Liver (tissue), 9 donors: ENCODE results near the gene HNRNPM. TPM values are rescaled to one million over a fixed set of nuclear protein-coding genes. Genes with fewer than 3 reads are reported as not detected.

Experiments used
- DNase-seq: peaks from one replicate; pipeline ENCODE4 v3.0.0-alpha.2; 2017; ENCODE audit warnings: low spot score
- H3K27ac ChIP-seq, 2 donors: one replicate each; pipeline ENCODE4 v1.7.0; 2013; ENCODE audit warnings: inconsistent platforms in 2 of 2, low read length in 2 of 2, control low read depth in 1 of 2, low read depth in 1 of 2, mild to moderate bottlenecking in 1 of 2
- H3K27me3 ChIP-seq, 4 donors: one replicate each; pipeline versions ENCODE4 v1.6.1 to v1.7.0; 2013; ENCODE audit warnings: low read length in 3 of 4, inconsistent platforms in 1 of 4, mild to moderate bottlenecking in 1 of 4, moderate library complexity in 1 of 4; ENCODE audit not compliant: control insufficient read depth in 4 of 4, insufficient read depth in 4 of 4
- H3K36me3 ChIP-seq, 4 donors: one replicate each; pipeline versions ENCODE4 v1.6.1 to v1.7.0; 2013; ENCODE audit warnings: low read length in 3 of 4, mild to moderate bottlenecking in 3 of 4, low read depth in 1 of 4, moderate library complexity in 1 of 4; ENCODE audit not compliant: control insufficient read depth in 4 of 4, insufficient read depth in 3 of 4
- H3K4me1 ChIP-seq, 4 donors: one replicate each; pipeline versions ENCODE4 v1.6.1 to v1.7.0; 2013; ENCODE audit warnings: low read length in 3 of 4, mild to moderate bottlenecking in 3 of 4, moderate library complexity in 1 of 4; ENCODE audit not compliant: control insufficient read depth in 4 of 4, insufficient read depth in 4 of 4
- H3K4me3 ChIP-seq, 3 donors: one replicate each; pipeline versions ENCODE4 v1.6.1 to v1.7.0; 2013; ENCODE audit warnings: low read length in 3 of 3, control low read depth in 1 of 3, low read depth in 1 of 3, mild to moderate bottlenecking in 1 of 3
- H3K9ac ChIP-seq, 2 donors: one replicate each; pipeline ENCODE4 v1.7.0; 2013; ENCODE audit warnings: low read length in 2 of 2, mild to moderate bottlenecking in 2 of 2, moderate library complexity in 2 of 2, control low read depth in 1 of 2, low read depth in 1 of 2
- H3K9me3 ChIP-seq, 4 donors: one replicate each; pipeline versions ENCODE4 v1.6.1 to v1.7.0; 2013; ENCODE audit warnings: low read length in 3 of 4; ENCODE audit not compliant: control insufficient read depth in 4 of 4
- EGR1 ChIP-seq, 2 donors: IDR thresholded peaks; 2 replicates each; pipeline ENCODE4 v1.6.1; 2016 to 2018; ENCODE audit warnings: antibody characterized with exemption in 2 of 2, low read depth in 2 of 2
- FOXA2 ChIP-seq: IDR thresholded peaks from 2 replicates; pipeline ENCODE4 v1.6.1; 2016; ENCODE audit warnings: antibody characterized with exemption
- GABPA ChIP-seq, 2 donors: IDR thresholded peaks in 1 of 2; conservative IDR thresholded peaks in 1 of 2; 2 replicates each; pipeline ENCODE4 v1.6.1; 2016; ENCODE audit warnings: antibody characterized with exemption in 2 of 2, mild to moderate bottlenecking in 1 of 2, moderate library complexity in 1 of 2
- HNF4A ChIP-seq, 2 donors: conservative IDR thresholded peaks; 2 replicates each; pipeline ENCODE4 v1.6.1; 2016; ENCODE audit warnings: antibody characterized with exemption in 2 of 2, mild to moderate bottlenecking in 2 of 2
- HNF4G ChIP-seq: IDR thresholded peaks from 2 replicates; pipeline ENCODE4 v1.6.1; 2016; ENCODE audit warnings: antibody characterized with exemption
- JUND ChIP-seq, 2 donors: IDR thresholded peaks; 2 replicates each; pipeline ENCODE4 v1.6.1; 2016; ENCODE audit warnings: antibody characterized with exemption in 2 of 2
- NR2F2 ChIP-seq: IDR thresholded peaks from 2 replicates; pipeline ENCODE4 v1.6.1; 2016; ENCODE audit warnings: antibody characterized with exemption
- RAD21 ChIP-seq, 2 donors: IDR thresholded peaks; 2 replicates each; pipeline ENCODE4 v1.6.1; 2016; ENCODE audit warnings: antibody characterized with exemption in 2 of 2, mild to moderate bottlenecking in 2 of 2
- RXRA ChIP-seq, 2 donors: IDR thresholded peaks; 2 replicates each; pipeline ENCODE4 v1.6.1; 2017 to 2018; ENCODE audit warnings: antibody characterized with exemption in 2 of 2, mild to moderate bottlenecking in 1 of 2
- SP1 ChIP-seq: IDR thresholded peaks from 2 replicates; pipeline ENCODE4 v1.6.1; 2018; ENCODE audit warnings: antibody characterized with exemption, mild to moderate bottlenecking
- TAF1 ChIP-seq: conservative IDR thresholded peaks from 2 replicates; pipeline ENCODE4 v1.6.1; 2016; ENCODE audit warnings: antibody characterized with exemption, mild to moderate bottlenecking
- YY1 ChIP-seq: IDR thresholded peaks from 2 replicates; pipeline ENCODE4 v1.6.1; 2016; ENCODE audit warnings: antibody characterized with exemption, mild to moderate bottlenecking
- WGBS: extraction: QIAGEN DNeasy Blood & Tissue Kit; methylation state at CpG from one replicate; pipeline ENCODE4 v1.1.7; 2013; 5-methylcytosine and 5-hydroxymethylcytosine counted together
- polyA plus RNA-seq, 2 donors: library from polyadenylated mRNA; stranded (reverse) in 1 of 2; unstranded in 1 of 2; fragments of 200-250 nt in 1 of 2; fragments of >200 nt in 1 of 2; fragmentation: Nextera tagmentation in 1 of 2; extraction: Ambion mirVana in 1 of 2; gene quantifications; one replicate each; pipeline versions ENCODE4 v1.2.1 to v1.2.3, GENCODE V29; 2013 to 2015
- total RNA-seq, 2 donors: library from RNA; depleted of rRNA; stranded (reverse); fragments of >200 nt; gene quantifications; one replicate each; pipeline ENCODE4 v1.2.3, GENCODE V29; 2014
- TF ChIP-seq, protein P1 (sequence below): IDR thresholded peaks from 2 replicates; pipeline ENCODE4 v1.6.1; 2016; ENCODE audit warnings: antibody characterized with exemption
- TF ChIP-seq, protein P2 (sequence below): fragments of 150-350 bp; IDR thresholded peaks from 2 replicates; pipeline ENCODE4 v1.5.1; 2017; ENCODE audit warnings: improper control_type of control experiment, low read depth, low read length; ENCODE audit not compliant: missing input control
- TF ChIP-seq, protein P3 (sequence below): IDR thresholded peaks from 2 replicates; pipeline ENCODE4 v1.6.1; 2016; ENCODE audit warnings: antibody characterized with exemption, mild to moderate bottlenecking
- TF ChIP-seq, protein P4 (sequence below): IDR thresholded peaks from 2 replicates; pipeline ENCODE4 v1.6.1; 2016; ENCODE audit warnings: antibody characterized with exemption
- TF ChIP-seq, protein P5 (sequence below): IDR thresholded peaks from 2 replicates; pipeline ENCODE4 v1.6.1; 2016; ENCODE audit warnings: antibody characterized with exemption
- donor health status: healthy.
- donor health status: healthy.
- donor health status: healthy.
- donor health status: healthy.
- donor health status: healthy.

The HNRNPM gene
- total and polyA plus RNA-seq, 4 donors, result 39.4 to 86.9 (median 70.7) TPM

DNA sequence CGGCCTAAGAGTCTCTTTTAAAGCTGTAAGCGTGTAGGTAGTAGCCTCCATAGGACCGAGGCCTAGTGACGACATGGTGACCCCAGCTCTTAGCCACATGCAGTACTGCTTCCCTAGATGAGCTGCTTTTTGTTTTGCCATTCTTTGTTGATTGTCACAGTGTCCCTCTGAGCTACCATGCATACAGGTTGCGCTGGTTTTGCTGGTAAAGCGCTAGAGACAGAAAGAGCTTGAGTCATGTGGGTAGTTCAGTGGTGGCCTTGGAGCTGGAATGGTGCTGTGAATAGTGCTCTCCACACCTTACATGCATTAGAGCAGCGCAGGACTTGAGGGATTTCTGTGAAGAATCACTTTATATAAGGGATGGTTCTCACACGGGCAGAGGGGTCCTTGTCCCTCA lies 5.1 kb downstream of the HNRNPM start:
- Histone ChIP-seq H3K27me3 (no peaks in the 10 kb centered on the region), H3K4me1 (peaks cover 14 to 68% (median 56%) of the 10 kb centered on the region in 4 donors), H3K9me3 (no peaks in the 10 kb centered on the region), H3K9ac (no peak overlapping the region), H3K4me3 (no peak overlapping the region), H3K36me3 (peaks cover 0 to 4% (median under 1%) of the 10 kb centered on the region in 4 donors), H3K27ac (no peak overlapping the region)
- TF ChIP-seq, protein P1, sequence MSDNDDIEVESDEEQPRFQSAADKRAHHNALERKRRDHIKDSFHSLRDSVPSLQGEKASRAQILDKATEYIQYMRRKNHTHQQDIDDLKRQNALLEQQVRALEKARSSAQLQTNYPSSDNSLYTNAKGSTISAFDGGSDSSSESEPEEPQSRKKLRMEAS, result no peak
- no peak for TF ChIP-seq EGR1 (IDR thresholded peaks at IDR 0.05; ENCODE audit: low read depth in 2 of 2)
- no peak for TF ChIP-seq JUND (IDR thresholded peaks at IDR 0.05)
- no peak for TF ChIP-seq RAD21 (IDR thresholded peaks at IDR 0.05)
- no peak for TF ChIP-seq GABPA (IDR thresholded peaks at IDR 0.05 in 1 of 2, conservative IDR thresholded peaks at IDR 0.05 in 1 of 2)
- no peak for TF ChIP-seq SP1
- TF ChIP-seq, protein P2, sequence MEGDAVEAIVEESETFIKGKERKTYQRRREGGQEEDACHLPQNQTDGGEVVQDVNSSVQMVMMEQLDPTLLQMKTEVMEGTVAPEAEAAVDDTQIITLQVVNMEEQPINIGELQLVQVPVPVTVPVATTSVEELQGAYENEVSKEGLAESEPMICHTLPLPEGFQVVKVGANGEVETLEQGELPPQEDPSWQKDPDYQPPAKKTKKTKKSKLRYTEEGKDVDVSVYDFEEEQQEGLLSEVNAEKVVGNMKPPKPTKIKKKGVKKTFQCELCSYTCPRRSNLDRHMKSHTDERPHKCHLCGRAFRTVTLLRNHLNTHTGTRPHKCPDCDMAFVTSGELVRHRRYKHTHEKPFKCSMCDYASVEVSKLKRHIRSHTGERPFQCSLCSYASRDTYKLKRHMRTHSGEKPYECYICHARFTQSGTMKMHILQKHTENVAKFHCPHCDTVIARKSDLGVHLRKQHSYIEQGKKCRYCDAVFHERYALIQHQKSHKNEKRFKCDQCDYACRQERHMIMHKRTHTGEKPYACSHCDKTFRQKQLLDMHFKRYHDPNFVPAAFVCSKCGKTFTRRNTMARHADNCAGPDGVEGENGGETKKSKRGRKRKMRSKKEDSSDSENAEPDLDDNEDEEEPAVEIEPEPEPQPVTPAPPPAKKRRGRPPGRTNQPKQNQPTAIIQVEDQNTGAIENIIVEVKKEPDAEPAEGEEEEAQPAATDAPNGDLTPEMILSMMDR, result no peak
- 88% methylated on average over 7 of the region's 8 CpGs for WGBS
- no peak for DNase-seq

DNA sequence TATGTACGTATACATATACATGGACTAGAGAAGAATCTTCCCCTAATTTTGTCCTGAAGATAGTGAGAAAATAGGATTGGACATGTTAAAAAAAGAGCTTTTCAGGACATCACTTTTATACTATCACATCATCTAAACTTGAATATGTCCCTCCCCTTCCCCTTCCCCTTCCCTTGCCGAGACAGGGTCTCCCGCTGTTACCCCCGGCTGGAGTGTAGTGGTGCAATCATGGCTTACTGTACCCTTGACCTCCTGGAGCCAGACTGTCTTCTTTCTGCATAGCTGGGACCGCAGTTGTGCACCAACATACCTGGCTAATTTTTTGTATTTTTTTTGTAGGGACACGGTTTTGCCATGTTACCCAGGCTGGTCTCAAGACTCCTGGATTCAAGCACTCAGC lies 6.6 kb downstream of the HNRNPM start:
- no peak overlapping the region for H3K4me3 ChIP-seq
- TF ChIP-seq HNF4A (conservative IDR thresholded peaks at IDR 0.05), result peak; percentile 23 to 31
- no peak for TF ChIP-seq NR2F2
- peaks cover 15 to 60% (median 50%) of the 10 kb centered on the region in 4 donors for H3K4me1 ChIP-seq
- H3K36me3 ChIP-seq, result peaks cover 2 to 16% (median 8%) of the 10 kb centered on the region in 4 donors
- DNase-seq, result no peak
- no peaks in the 10 kb centered on the region for H3K9me3 ChIP-seq
- no peaks in the 10 kb centered on the region for H3K27me3 ChIP-seq
- WGBS, result 30% methylated on average over 6 of the region's 6 CpGs
- no peak overlapping the region for H3K27ac ChIP-seq
- no peak overlapping the region for H3K9ac ChIP-seq

DNA sequence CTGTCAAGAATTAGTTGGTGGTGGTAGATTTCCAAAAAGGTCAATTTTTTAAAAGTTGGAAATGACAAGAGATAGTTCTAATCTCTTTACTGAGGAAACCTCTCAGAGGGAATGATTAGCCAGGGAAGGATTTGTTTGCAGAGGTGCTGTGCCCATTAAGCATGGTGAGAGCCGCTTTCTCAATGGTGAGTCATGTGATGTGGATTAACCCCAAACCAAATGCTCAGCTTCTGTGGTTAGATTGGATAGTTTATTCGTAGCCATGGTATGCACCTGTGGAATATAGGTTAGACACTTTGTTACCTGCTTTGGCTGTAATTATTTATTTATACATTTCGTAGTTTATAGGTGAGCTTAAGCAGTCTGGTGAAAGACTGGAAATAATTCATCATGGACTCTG lies 7.1 kb downstream of the HNRNPM start:
- peaks cover 2 to 18% (median 12%) of the 10 kb centered on the region in 4 donors for H3K36me3 ChIP-seq
- no peak overlapping the region for H3K27ac ChIP-seq
- no peak for DNase-seq
- H3K9ac ChIP-seq, result no peak overlapping the region
- H3K27me3 ChIP-seq, result no peaks in the 10 kb centered on the region
- H3K4me3 ChIP-seq, result no peak overlapping the region
- H3K4me1 ChIP-seq, result peaks cover 13 to 59% (median 49%) of the 10 kb centered on the region in 4 donors
- H3K9me3 ChIP-seq, result no peaks in the 10 kb centered on the region
- WGBS, result 46% methylated on average over 3 of the region's 3 CpGs
- no peak for TF ChIP-seq GABPA (IDR thresholded peaks at IDR 0.05 in 1 of 2, conservative IDR thresholded peaks at IDR 0.05 in 1 of 2)
- TF ChIP-seq RXRA (IDR thresholded peaks at IDR 0.05), result peak in 1 of 2 donors; percentile 18
- no peak for TF ChIP-seq EGR1 (IDR thresholded peaks at IDR 0.05; ENCODE audit: low read depth in 2 of 2)
- TF ChIP-seq FOXA2, result no peak
- no peak for TF ChIP-seq HNF4A (conservative IDR thresholded peaks at IDR 0.05)
- TF ChIP-seq RAD21 (IDR thresholded peaks at IDR 0.05), result peak in 1 of 2 donors; percentile 19
- TF ChIP-seq SP1, result no peak
- TF ChIP-seq, protein P1, result no peak
- peak; percentile 41 for TF ChIP-seq YY1
- TF ChIP-seq, protein P3, sequence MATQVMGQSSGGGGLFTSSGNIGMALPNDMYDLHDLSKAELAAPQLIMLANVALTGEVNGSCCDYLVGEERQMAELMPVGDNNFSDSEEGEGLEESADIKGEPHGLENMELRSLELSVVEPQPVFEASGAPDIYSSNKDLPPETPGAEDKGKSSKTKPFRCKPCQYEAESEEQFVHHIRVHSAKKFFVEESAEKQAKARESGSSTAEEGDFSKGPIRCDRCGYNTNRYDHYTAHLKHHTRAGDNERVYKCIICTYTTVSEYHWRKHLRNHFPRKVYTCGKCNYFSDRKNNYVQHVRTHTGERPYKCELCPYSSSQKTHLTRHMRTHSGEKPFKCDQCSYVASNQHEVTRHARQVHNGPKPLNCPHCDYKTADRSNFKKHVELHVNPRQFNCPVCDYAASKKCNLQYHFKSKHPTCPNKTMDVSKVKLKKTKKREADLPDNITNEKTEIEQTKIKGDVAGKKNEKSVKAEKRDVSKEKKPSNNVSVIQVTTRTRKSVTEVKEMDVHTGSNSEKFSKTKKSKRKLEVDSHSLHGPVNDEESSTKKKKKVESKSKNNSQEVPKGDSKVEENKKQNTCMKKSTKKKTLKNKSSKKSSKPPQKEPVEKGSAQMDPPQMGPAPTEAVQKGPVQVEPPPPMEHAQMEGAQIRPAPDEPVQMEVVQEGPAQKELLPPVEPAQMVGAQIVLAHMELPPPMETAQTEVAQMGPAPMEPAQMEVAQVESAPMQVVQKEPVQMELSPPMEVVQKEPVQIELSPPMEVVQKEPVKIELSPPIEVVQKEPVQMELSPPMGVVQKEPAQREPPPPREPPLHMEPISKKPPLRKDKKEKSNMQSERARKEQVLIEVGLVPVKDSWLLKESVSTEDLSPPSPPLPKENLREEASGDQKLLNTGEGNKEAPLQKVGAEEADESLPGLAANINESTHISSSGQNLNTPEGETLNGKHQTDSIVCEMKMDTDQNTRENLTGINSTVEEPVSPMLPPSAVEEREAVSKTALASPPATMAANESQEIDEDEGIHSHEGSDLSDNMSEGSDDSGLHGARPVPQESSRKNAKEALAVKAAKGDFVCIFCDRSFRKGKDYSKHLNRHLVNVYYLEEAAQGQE, result no peak
- TF ChIP-seq HNF4G, result no peak
- TF ChIP-seq NR2F2, result no peak
- TF ChIP-seq, protein P2, result no peak
- TF ChIP-seq, protein P4, sequence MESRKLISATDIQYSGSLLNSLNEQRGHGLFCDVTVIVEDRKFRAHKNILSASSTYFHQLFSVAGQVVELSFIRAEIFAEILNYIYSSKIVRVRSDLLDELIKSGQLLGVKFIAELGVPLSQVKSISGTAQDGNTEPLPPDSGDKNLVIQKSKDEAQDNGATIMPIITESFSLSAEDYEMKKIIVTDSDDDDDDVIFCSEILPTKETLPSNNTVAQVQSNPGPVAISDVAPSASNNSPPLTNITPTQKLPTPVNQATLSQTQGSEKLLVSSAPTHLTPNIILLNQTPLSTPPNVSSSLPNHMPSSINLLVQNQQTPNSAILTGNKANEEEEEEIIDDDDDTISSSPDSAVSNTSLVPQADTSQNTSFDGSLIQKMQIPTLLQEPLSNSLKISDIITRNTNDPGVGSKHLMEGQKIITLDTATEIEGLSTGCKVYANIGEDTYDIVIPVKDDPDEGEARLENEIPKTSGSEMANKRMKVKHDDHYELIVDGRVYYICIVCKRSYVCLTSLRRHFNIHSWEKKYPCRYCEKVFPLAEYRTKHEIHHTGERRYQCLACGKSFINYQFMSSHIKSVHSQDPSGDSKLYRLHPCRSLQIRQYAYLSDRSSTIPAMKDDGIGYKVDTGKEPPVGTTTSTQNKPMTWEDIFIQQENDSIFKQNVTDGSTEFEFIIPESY, result no peak
- TF ChIP-seq, protein P5, sequence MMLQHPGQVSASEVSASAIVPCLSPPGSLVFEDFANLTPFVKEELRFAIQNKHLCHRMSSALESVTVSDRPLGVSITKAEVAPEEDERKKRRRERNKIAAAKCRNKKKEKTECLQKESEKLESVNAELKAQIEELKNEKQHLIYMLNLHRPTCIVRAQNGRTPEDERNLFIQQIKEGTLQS, result no peak
- no peak for TF ChIP-seq TAF1
- TF ChIP-seq JUND (IDR thresholded peaks at IDR 0.05), result no peak
